ENCODE measurements around the gene ZBTB44.
"Not testable (repeated sequence)": the region's sequence is repeated elsewhere in the genome, so short reads cannot be mapped to it uniquely, and the experiment has no call there.

Gene ZBTB44

GRCh38 chr11:130312046-130312445, 2.7 kb downstream of the ZBTB44 start:
- no peak for DNase-seq

GRCh38 chr11:130310622-130311021, 4.1 kb downstream of the ZBTB44 start:
- no peak for DNase-seq

- no peak for DNase-seq
Measured at GRCh38 chr11:130308886-130309285, 5.8 kb downstream of the ZBTB44 start.

- no peak for DNase-seq
Measured at GRCh38 chr11:130308059-130308458, 6.7 kb downstream of the ZBTB44 start.

- DNase-seq = no peak
Measured at GRCh38 chr11:130304651-130305050, 10.1 kb downstream of the ZBTB44 start.

GRCh38 chr11:130301002-130301401, 13.7 kb downstream of the ZBTB44 start:
- DNase-seq = no peak

- DNase-seq = no peak
Measured at GRCh38 chr11:130300567-130300966, 14.2 kb downstream of the ZBTB44 start.

- DNase-seq = no peak
Measured at GRCh38 chr11:130299978-130300377, 14.7 kb downstream of the ZBTB44 start.

GRCh38 chr11:130295657-130296056, 19.1 kb downstream of the ZBTB44 start:
- no peak for DNase-seq

- DNase-seq = no peak
Measured at GRCh38 chr11:130282111-130282510, 32.6 kb downstream of the ZBTB44 start.

- not testable (repeated sequence) for DNase-seq
Measured at GRCh38 chr11:130281341-130281740, 33.4 kb downstream of the ZBTB44 start.

GRCh38 chr11:130279989-130280388, 34.7 kb downstream of the ZBTB44 start:
- no peak for DNase-seq

- DNase-seq = no peak
Measured at GRCh38 chr11:130278745-130279144, 36.0 kb downstream of the ZBTB44 start.

- DNase-seq = no peak
Measured at GRCh38 chr11:130278151-130278550, 36.6 kb downstream of the ZBTB44 start.

- DNase-seq = no peak
Measured at GRCh38 chr11:130272336-130272735, 42.4 kb downstream of the ZBTB44 start.

- no peak for DNase-seq
Measured at GRCh38 chr11:130269326-130269943, 45.3 kb downstream of the ZBTB44 start.

- no peak for DNase-seq
Measured at GRCh38 chr11:130263351-130263750, 51.4 kb downstream of the ZBTB44 start.

- no peak for DNase-seq
Measured at GRCh38 chr11:130262424-130262823, 52.3 kb downstream of the ZBTB44 start.

- no peak for DNase-seq
Measured at GRCh38 chr11:130261571-130261970, 53.1 kb downstream of the ZBTB44 start.

- DNase-seq = no peak
Measured at GRCh38 chr11:130260742-130261141, 54.0 kb downstream of the ZBTB44 start.

GRCh38 chr11:130260080-130260627, 54.6 kb downstream of the ZBTB44 start:
- no peak for DNase-seq

GRCh38 chr11:130251763-130252162, 63.0 kb downstream of the ZBTB44 start:
- DNase-seq = not testable (repeated sequence)

- DNase-seq = not testable (repeated sequence)
Measured at GRCh38 chr11:130249929-130250328, 64.8 kb downstream of the ZBTB44 start.

GRCh38 chr11:130249371-130249770, 65.3 kb downstream of the ZBTB44 start:
- DNase-seq = no peak

GRCh38 chr11:130247319-130247718, 67.4 kb downstream of the ZBTB44 start:
- no peak for DNase-seq
